Keratinocyte (primary cell): ENCODE results near the gene MRTFA. TPM values are rescaled to one million over a fixed set of nuclear protein-coding genes. Genes with fewer than 3 reads are reported as not detected.

Source experiments
- DNase-seq: peaks from one replicate; pipeline ENCODE4 v3.0.0-alpha.2; 2011; ENCODE audit warnings: low read depth, missing footprints, low spot score
- FAIRE-seq: peaks from 2 replicates; lab custom pipeline; 2011; peaks lifted over from hg19 to GRCh38; lab: Jason Lieb, UNC
- H2AFZ ChIP-seq: 2 replicates; pipeline ENCODE4 v1.6.0; 2012; ENCODE audit warnings: low read length, control low read depth, inconsistent platforms; ENCODE audit not compliant: control insufficient read depth
- H3K27ac ChIP-seq: 2 replicates; pipeline ENCODE4 v1.5.1; 2011; ENCODE audit warnings: low read length; ENCODE audit not compliant: control insufficient read depth, insufficient read depth
- H3K27me3 ChIP-seq: 3 replicates; pipeline ENCODE4 v1.6.0; 2011; ENCODE audit warnings: low read length; ENCODE audit not compliant: control insufficient read depth, insufficient read depth; ENCODE audit errors: extremely low read depth
- H3K36me3 ChIP-seq, 2 experiments: 2 replicates in 1 of 2; 3 replicates in 1 of 2; pipeline ENCODE4 v1.5.1; 2011; ENCODE audit warnings: low read length in 2 of 2, mild to moderate bottlenecking in 1 of 2; ENCODE audit not compliant: control insufficient read depth in 2 of 2, insufficient read depth in 2 of 2; ENCODE audit errors: extremely low read depth in 1 of 2
- H3K4me1 ChIP-seq: 3 replicates; pipeline ENCODE4 v1.5.1; 2011; ENCODE audit warnings: low read length; ENCODE audit not compliant: control insufficient read depth, insufficient read depth; ENCODE audit errors: extremely low read depth
- H3K4me2 ChIP-seq: 3 replicates; pipeline ENCODE4 v1.6.0; 2011; ENCODE audit warnings: low read depth, low read length; ENCODE audit not compliant: control insufficient read depth, insufficient read depth; ENCODE audit errors: extremely low read depth
- H3K4me3 ChIP-seq, 3 experiments: fragments of 200-600 bp in 1 of 3; sonication (generic) in 1 of 3; 2 replicates in 2 of 3; 3 replicates in 1 of 3; pipeline ENCODE4 v1.5.1; 2011 to 2016; ENCODE audit warnings: low read length in 3 of 3, mild to moderate bottlenecking in 3 of 3, control low read depth in 2 of 3, inconsistent platforms in 1 of 3, low read depth in 1 of 3, mixed read lengths in 1 of 3, mixed run types in 1 of 3, moderate library complexity in 1 of 3; ENCODE audit not compliant: control insufficient read depth in 2 of 3, insufficient read depth in 2 of 3; ENCODE audit errors: extremely low read depth in 1 of 3
- H3K79me2 ChIP-seq: 2 replicates; pipeline ENCODE4 v1.6.0; 2012; ENCODE audit warnings: low read length; ENCODE audit not compliant: control insufficient read depth, insufficient read depth
- H3K9ac ChIP-seq: 3 replicates; pipeline ENCODE4 v1.6.0; 2011; ENCODE audit warnings: low read length; ENCODE audit not compliant: control insufficient read depth, insufficient read depth; ENCODE audit errors: extremely low read depth
- H3K9me1 ChIP-seq: 3 replicates; pipeline ENCODE4 v1.6.0; 2011; ENCODE audit warnings: low read length; ENCODE audit not compliant: control insufficient read depth, insufficient read depth; ENCODE audit errors: extremely low read depth
- H3K9me3 ChIP-seq: 2 replicates; pipeline ENCODE4 v1.5.1; 2012; ENCODE audit warnings: low read depth, low read length; ENCODE audit not compliant: control insufficient read depth
- H4K20me1 ChIP-seq: 3 replicates; pipeline ENCODE4 v1.6.0; 2011; ENCODE audit warnings: low read length; ENCODE audit not compliant: control insufficient read depth, insufficient read depth; ENCODE audit errors: extremely low read depth
- EZH2 ChIP-seq: IDR thresholded peaks from one replicate; pipeline ENCODE4 v1.6.1; 2012; ENCODE audit warnings: inconsistent platforms, mild to moderate bottlenecking, low read length, moderate library complexity
- dilution Hi-C: fragments of 300-500 bp; cut with MboI; formaldehyde crosslinking; loops from one replicate; pipeline ENCODE4 v1.7.0; 2020; ENCODE audit warnings: low sequenced_read_pairs; ENCODE audit not compliant: extremely low pct_ligation_motif_present
- polyA plus RNA-seq, 5 experiments: library from polyadenylated mRNA; depleted of rRNA in 3 of 5; stranded (reverse) in 3 of 5; stranded (forward) in 1 of 5; unstranded in 1 of 5; fragments of >200 nt; gene quantifications; 1 replicate in 1 of 5; 2 replicates in 3 of 5; 3 replicates in 1 of 5; pipeline versions ENCODE4 v1.2.1 to v1.2.3, GENCODE V29; 2011 to 2012; ENCODE audit warnings: missing spikeins in 2 of 5, low read depth in 1 of 5, low replicate concordance in 1 of 5
- TF ChIP-seq, protein P1 (sequence below), 3 experiments: IDR thresholded peaks in 1 of 3; conservative IDR thresholded peaks in 1 of 3; optimal IDR thresholded peaks in 1 of 3; 2 replicates in 2 of 3; 3 replicates in 1 of 3; pipeline versions ENCODE3 to v1.5.1; 2011; ENCODE audit warnings: low read length in 3 of 3, mild to moderate bottlenecking in 3 of 3, moderate library complexity in 2 of 3, control low read depth in 1 of 3, inconsistent platforms in 1 of 3; ENCODE audit not compliant: insufficient read depth in 2 of 3; ENCODE audit errors: extremely low read depth in 1 of 3

The MRTFA gene
- polyA plus RNA-seq, 1 donor (not counting 4 experiments of a cell fraction or from before 2014, with no cell fraction given) = 6.5 TPM

DNA sequence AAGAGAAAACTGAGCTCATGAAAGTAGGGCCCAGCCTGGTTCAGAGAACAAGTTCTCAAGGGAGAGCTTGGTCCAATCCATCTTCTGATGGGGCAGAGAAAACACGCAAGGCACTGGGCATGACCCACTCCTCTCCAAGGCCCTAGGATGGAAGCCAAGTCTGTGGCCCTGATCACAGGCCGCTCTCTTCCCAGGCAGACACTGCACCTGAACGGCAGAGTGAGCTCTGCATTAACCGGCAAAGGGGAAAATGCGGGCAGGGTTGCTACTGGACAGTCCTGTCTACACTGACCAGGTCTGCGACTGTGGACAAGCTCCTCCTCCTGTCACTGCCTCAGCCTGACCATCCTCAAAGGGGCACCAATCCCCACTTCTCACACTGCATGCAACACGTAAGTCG lies 216.8 kb downstream of the MRTFA start:
- H4K20me1 ChIP-seq = peaks cover 3% of the 10 kb centered on the region
- H3K4me2 ChIP-seq = no peak overlapping the region
- no peaks in the 10 kb centered on the region for H3K27me3 ChIP-seq
- H3K9me3 ChIP-seq = no peaks in the 10 kb centered on the region
- H3K36me3 ChIP-seq = peaks cover 62 to 73% of the 10 kb centered on the region in 2 experiments
- dilution Hi-C loops = no loop called here
- FAIRE-seq (no peak), DNase-seq (no peak)
- H3K27ac ChIP-seq = no peak overlapping the region
- H3K9ac ChIP-seq = no peak overlapping the region
- no peak overlapping the region for H2AFZ ChIP-seq
- H3K4me3 ChIP-seq = no peak overlapping the region
- peaks cover 8% of the 10 kb centered on the region for H3K4me1 ChIP-seq
- TF ChIP-seq, protein P1, sequence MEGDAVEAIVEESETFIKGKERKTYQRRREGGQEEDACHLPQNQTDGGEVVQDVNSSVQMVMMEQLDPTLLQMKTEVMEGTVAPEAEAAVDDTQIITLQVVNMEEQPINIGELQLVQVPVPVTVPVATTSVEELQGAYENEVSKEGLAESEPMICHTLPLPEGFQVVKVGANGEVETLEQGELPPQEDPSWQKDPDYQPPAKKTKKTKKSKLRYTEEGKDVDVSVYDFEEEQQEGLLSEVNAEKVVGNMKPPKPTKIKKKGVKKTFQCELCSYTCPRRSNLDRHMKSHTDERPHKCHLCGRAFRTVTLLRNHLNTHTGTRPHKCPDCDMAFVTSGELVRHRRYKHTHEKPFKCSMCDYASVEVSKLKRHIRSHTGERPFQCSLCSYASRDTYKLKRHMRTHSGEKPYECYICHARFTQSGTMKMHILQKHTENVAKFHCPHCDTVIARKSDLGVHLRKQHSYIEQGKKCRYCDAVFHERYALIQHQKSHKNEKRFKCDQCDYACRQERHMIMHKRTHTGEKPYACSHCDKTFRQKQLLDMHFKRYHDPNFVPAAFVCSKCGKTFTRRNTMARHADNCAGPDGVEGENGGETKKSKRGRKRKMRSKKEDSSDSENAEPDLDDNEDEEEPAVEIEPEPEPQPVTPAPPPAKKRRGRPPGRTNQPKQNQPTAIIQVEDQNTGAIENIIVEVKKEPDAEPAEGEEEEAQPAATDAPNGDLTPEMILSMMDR (optimal IDR thresholded peaks at IDR 0.05 in 1 of 3, IDR thresholded peaks at IDR 0.05 in 1 of 3, conservative IDR thresholded peaks at IDR 0.05 in 1 of 3; ENCODE audit: extremely low read depth in 1 of 3, insufficient read depth in 2 of 3, low read length in 3 of 3) = no peak
- no peak for TF ChIP-seq EZH2
- no peaks in the 10 kb centered on the region for H3K79me2 ChIP-seq
- no peaks in the 10 kb centered on the region for H3K9me1 ChIP-seq

- Histone ChIP-seq H2AFZ (no peak overlapping the region), H3K9me3 (no peaks in the 10 kb centered on the region), H3K4me3 (no peak overlapping the region), H3K4me2 (no peak overlapping the region), H3K79me2 (no peaks in the 10 kb centered on the region), H3K9me1 (no peaks in the 10 kb centered on the region), H3K36me3 (peaks cover 58 to 64% of the 10 kb centered on the region in 2 experiments), H4K20me1 (no peaks in the 10 kb centered on the region), H3K27ac (no peak overlapping the region), H3K9ac (no peak overlapping the region), H3K27me3 (no peaks in the 10 kb centered on the region), H3K4me1 (peaks cover 15% of the 10 kb centered on the region)
- DNase-seq (no peak), FAIRE-seq (no peak)
- TF ChIP-seq, protein P1 (optimal IDR thresholded peaks at IDR 0.05 in 1 of 3, IDR thresholded peaks at IDR 0.05 in 1 of 3, conservative IDR thresholded peaks at IDR 0.05 in 1 of 3; ENCODE audit: extremely low read depth in 1 of 3, insufficient read depth in 2 of 3, low read length in 3 of 3) = no peak
- no peak for TF ChIP-seq EZH2
- dilution Hi-C loops = no loop called here
Observed at GRCh38 chr22:40418366-40419201, 217.9 kb downstream of the MRTFA start.
